ENCODE results near the gene PLEKHM3.

GRCh38 chr2:208025814-208026184, 472 bp upstream of the PLEKHM3 start:
- TF ChIP-seq CTCF (conservative IDR thresholded peaks at IDR 0.05; ENCODE audit: low read depth, low read length) (no peak), EZH2 (IDR thresholded peaks at IDR 0.05; ENCODE audit: borderline replicate concordance, low read depth, low read length, poor library complexity, severe bottlenecking) (no peak)

Data from A673 (cell line).